Karpas-422 (cell line): ENCODE results near the gene ALDH1A3. TPM values are rescaled to one million over a fixed set of nuclear protein-coding genes. Genes with fewer than 3 reads are reported as not detected.

Experiments
- DNase-seq: peaks from one replicate; pipeline ENCODE4 v3.0.0-alpha.2; 2015
- H2AFZ ChIP-seq: fragments of 200-600 bp; sonication (generic); 2 replicates; pipeline ENCODE4 v1.6.1; 2014; ENCODE audit warnings: antibody characterized with exemption, low read length, mixed read lengths
- H3K27ac ChIP-seq: fragments of 200-600 bp; sonication (generic); 2 replicates; pipeline ENCODE4 v1.5.1; 2014; ENCODE audit warnings: mild to moderate bottlenecking, low read length, moderate library complexity
- H3K27me3 ChIP-seq: fragments of 200-600 bp; sonication (generic); 2 replicates; pipeline ENCODE4 v1.6.1; 2014; ENCODE audit warnings: low read length, mixed read lengths
- H3K36me3 ChIP-seq: fragments of 200-600 bp; sonication (generic); 2 replicates; pipeline ENCODE4 v1.6.1; 2014; ENCODE audit warnings: low read length, mixed read lengths; ENCODE audit not compliant: insufficient read depth
- H3K4me1 ChIP-seq: fragments of 200-600 bp; sonication (generic); 2 replicates; pipeline ENCODE4 v1.6.1; 2014; ENCODE audit warnings: mild to moderate bottlenecking, low read length, mixed read lengths
- H3K4me2 ChIP-seq: fragments of 200-600 bp; sonication (generic); 2 replicates; pipeline ENCODE4 v1.6.1; 2014; ENCODE audit warnings: low read length, low read depth, mild to moderate bottlenecking; ENCODE audit not compliant: poor library complexity, severe bottlenecking
- H3K4me3 ChIP-seq: fragments of 200-600 bp; sonication (generic); 2 replicates; pipeline ENCODE4 v1.5.1; 2014; ENCODE audit warnings: mild to moderate bottlenecking, antibody characterized with exemption, low read length, mixed read lengths
- H3K79me2 ChIP-seq: fragments of 200-600 bp; sonication (generic); 2 replicates; pipeline ENCODE4 v1.6.1; 2014; ENCODE audit warnings: mild to moderate bottlenecking, low read length, mixed read lengths
- H3K9ac ChIP-seq: fragments of 200-600 bp; sonication (generic); 2 replicates; pipeline ENCODE4 v1.6.0; 2014; ENCODE audit warnings: low read length
- H3K9me2 ChIP-seq: fragments of 200-600 bp; sonication (generic), shearing (Covaris generic); replicated peaks from 2 replicates; pipeline ENCODE4 v1.6.0; 2014; ENCODE audit warnings: mild to moderate bottlenecking, low read length, moderate library complexity; ENCODE audit not compliant: insufficient read depth
- H3K9me3 ChIP-seq: fragments of 300-700, 200-600 bp; sonication (generic); 2 replicates; pipeline ENCODE4 v1.6.1; 2014; ENCODE audit warnings: low read length, mixed read lengths
- H4K20me1 ChIP-seq: fragments of 200-600 bp; sonication (generic); 2 replicates; pipeline ENCODE4 v1.6.1; 2014; ENCODE audit warnings: mild to moderate bottlenecking, antibody characterized with exemption, low read length, low read depth; ENCODE audit not compliant: insufficient read depth
- total RNA-seq: library from RNA; depleted of rRNA; stranded (reverse); fragments of >200 nt; shearing (Covaris generic); gene quantifications from 2 replicates; pipeline ENCODE4 v1.2.3, GENCODE V29; 2014; ENCODE audit warnings: low replicate concordance

The ALDH1A3 gene
- total RNA-seq, 1 experiment from 2014 or later, result not detected

DNA sequence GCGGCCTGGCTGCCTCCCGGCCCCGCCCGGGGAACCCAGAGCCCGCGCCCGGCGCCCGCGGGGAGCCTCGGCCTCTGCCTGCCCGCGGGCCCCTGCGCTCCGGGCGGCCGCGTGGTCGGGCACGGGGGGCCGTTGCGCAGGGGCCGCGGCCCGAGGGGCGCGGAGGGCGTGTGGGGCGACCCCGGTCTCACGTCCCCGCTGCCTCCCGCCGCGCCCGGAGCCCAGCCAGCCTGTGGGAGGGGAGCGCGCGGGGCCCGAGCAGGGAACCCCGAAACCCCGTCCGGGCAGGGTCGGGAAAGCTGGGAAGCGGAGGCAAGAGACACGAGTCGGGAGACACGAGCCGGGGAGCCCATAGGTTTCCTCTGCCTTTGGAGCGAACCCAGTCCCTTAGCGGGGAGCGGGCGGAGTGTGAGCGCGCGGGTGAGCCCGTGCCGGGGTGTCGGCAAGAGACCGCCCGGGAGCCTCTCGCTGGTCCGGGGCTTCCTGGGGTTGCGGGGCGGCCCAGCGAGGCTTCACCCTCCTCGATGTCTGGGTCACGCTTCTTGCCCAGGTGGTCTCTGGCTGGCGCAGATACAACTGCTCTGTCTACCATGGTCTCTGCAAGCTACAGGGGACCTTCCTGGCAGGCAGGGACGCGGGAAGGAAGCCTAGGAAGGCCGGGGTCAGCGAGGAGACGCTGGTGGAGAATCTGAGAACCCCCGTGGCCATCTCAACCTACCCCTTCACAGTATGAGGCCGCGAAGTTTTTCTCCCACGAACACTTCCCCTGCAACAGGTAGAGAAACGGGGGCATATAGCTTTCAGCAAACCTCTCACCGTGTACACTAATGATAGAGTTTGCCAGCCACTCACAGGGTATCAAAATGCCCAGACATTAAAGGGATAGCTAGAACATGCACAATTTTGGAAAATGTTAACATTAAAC, 40.1 kb downstream of the ALDH1A3 start:
- Histone ChIP-seq H3K4me1 (peaks cover 70% of the 10 kb centered on the region), H3K4me2 (peak overlapping the region; percentile 89), H2AFZ (no peak overlapping the region), H3K4me3 (peak overlapping the region; percentile 81), H3K36me3 (peaks cover 63% of the 10 kb centered on the region), H3K9me3 (no peaks in the 10 kb centered on the region), H3K9ac (peak overlapping the region; percentile 96), H3K27ac (peak overlapping the region; percentile 98), H3K79me2 (peaks cover 60% of the 10 kb centered on the region), H3K9me2 (no peaks in the 10 kb centered on the region), H3K27me3 (no peaks in the 10 kb centered on the region), H4K20me1 (peaks cover 34% of the 10 kb centered on the region)
- DNase-seq, result peak; percentile 68

DNA sequence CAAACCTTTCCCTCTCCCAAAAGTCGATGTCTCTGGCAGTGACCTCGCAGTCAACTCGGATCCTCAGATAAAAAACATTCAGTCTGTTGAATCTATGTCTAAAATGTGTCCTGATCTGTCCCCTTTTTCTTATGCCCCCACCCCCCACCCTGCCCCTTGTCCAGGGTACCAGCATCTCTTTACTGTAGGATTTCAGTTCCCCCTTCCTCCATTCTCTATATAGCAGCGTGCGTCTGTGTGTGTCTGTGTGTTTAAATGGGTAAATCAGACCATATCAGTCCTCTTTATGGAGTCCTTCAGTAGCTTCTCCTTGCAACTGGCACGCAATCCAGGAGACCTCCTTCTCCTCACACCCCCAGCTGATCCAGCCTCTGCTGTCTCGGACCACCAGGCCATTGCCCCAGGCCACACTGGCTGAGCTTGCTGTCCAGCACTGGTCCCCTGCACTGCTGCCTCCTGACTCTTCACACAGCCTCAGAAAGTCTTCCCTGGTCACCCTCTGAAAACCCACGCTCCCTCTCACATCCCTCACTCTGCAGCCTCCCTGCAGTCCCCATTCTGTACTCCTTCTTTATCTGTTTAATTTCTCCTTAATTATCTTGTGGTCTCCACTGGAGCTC, 41.0 kb downstream of the ALDH1A3 start:
- peak overlapping the region; percentile 81 for H3K4me3 ChIP-seq
- H3K9me3 ChIP-seq, result no peaks in the 10 kb centered on the region
- H3K36me3 ChIP-seq, result peaks cover 65% of the 10 kb centered on the region
- H3K27me3 ChIP-seq, result no peaks in the 10 kb centered on the region
- peaks cover 34% of the 10 kb centered on the region for H4K20me1 ChIP-seq
- H3K27ac ChIP-seq, result peak overlapping the region; percentile 98
- H3K4me1 ChIP-seq, result peaks cover 78% of the 10 kb centered on the region
- H3K4me2 ChIP-seq, result peak overlapping the region; percentile 89
- H3K79me2 ChIP-seq, result peaks cover 60% of the 10 kb centered on the region
- peak overlapping the region; percentile 96 for H3K9ac ChIP-seq
- H2AFZ ChIP-seq, result no peak overlapping the region
- DNase-seq, result peak; percentile 76
- H3K9me2 ChIP-seq, result no peaks in the 10 kb centered on the region

DNA sequence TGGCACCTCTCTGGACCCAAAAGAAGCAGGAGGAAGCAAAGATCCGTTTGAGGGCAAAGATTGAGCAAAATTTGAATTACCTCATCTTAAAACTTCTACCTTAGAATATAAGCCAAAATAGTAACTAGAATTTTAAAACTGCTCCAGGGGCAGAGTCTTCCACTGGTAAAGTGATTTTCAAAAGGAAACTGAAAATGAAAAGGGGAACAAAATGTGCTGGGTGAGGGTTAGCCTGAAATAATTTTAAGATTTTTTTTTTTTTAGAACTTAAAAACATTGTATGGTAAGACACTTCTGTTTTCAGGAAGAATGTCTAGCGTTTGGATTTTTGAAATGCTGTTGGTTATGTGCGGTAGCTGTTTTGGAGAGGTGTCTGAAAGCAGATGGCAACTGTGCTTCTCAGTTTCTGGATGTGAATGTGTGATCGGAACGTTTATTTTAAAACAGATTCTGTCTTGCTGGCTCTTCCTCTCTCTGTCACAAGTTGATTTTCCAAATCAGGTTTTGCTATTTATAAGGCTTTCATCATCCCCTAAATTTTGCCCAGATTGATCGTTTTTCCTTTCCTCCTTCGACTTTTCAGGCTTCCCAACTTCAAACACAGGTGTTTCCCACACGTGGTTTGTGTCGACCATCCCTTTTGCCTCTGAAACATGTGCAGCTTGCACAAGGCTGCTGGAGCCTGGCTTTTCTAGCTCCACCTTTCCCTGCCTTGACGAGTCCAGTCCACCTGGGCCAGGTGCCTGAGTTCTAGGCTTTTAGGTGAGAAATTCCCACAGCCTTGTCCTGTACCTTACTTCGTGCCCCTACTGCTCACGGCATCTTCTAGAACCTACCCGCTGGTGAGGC, 42.8 kb downstream of the ALDH1A3 start:
- Histone ChIP-seq H3K79me2 (peaks cover 63% of the 10 kb centered on the region), H3K9me2 (no peaks in the 10 kb centered on the region), H3K27me3 (no peaks in the 10 kb centered on the region), H3K4me2 (peak overlapping the region; percentile 89), H2AFZ (no peak overlapping the region), H4K20me1 (peaks cover 31% of the 10 kb centered on the region), H3K4me1 (peaks cover 83% of the 10 kb centered on the region), H3K9me3 (no peaks in the 10 kb centered on the region), H3K4me3 (peak overlapping the region; percentile 81), H3K36me3 (peaks cover 54% of the 10 kb centered on the region), H3K27ac (peak overlapping the region; percentile 98), H3K9ac (peak overlapping the region; percentile 96)
- DNase-seq, result peak; percentile 90

DNA sequence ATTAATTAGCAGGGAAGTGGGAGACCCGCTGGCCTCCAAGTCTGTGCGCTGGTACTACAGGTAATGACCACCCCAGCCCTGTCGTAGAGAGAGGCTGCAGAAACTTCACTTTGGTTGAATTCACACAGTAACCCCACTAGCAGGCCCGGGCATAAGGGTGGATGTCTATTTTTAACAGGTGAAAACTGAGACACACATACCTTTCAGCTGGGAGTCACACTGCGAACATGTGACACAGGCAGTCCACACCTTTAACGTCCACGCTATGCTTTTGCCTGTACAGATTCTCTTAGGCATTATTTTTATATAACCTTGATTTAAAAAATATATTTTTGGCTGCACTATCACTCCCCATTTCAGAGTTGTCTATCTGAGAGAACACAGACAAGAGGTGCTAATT, 43.4 kb downstream of the ALDH1A3 start:
- no peaks in the 10 kb centered on the region for H3K9me3 ChIP-seq
- DNase-seq, result no peak
- H3K9me2 ChIP-seq, result no peaks in the 10 kb centered on the region
- no peak overlapping the region for H2AFZ ChIP-seq
- H3K79me2 ChIP-seq, result peaks cover 70% of the 10 kb centered on the region
- peaks cover 56% of the 10 kb centered on the region for H3K36me3 ChIP-seq
- H3K4me1 ChIP-seq, result peaks cover 84% of the 10 kb centered on the region
- H3K4me2 ChIP-seq, result peak overlapping the region; percentile 89
- peak overlapping the region; percentile 98 for H3K27ac ChIP-seq
- H3K27me3 ChIP-seq, result no peaks in the 10 kb centered on the region
- H3K9ac ChIP-seq, result peak overlapping the region; percentile 96
- peaks cover 27% of the 10 kb centered on the region for H4K20me1 ChIP-seq
- peak overlapping the region; percentile 81 for H3K4me3 ChIP-seq

DNA sequence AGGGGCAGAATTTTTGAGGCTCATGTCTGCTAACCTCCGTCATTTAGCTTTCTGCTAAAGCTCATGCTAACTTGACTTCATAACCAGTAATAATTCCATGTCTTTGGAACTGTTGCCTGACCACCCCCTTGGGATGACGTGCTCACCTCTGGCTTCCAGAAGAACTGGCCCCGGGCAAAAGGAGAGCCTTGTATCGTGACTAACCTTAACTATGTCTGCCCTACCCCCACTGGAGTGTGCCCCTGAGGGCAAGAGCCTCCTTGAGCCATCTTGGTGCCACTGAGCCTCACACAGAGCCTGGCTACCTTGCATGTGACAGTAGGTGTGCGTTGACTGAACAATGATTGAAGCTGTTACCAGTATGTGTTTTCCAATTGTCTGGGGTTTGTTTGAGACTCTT, 44.3 kb downstream of the ALDH1A3 start:
- peak; percentile 60 for DNase-seq
- peaks cover 84% of the 10 kb centered on the region for H3K4me1 ChIP-seq
- H3K27ac ChIP-seq, result peak overlapping the region; percentile 98
- no peak overlapping the region for H2AFZ ChIP-seq
- H3K9me3 ChIP-seq, result no peaks in the 10 kb centered on the region
- H3K4me3 ChIP-seq, result no peak overlapping the region
- H3K9ac ChIP-seq, result peak overlapping the region; percentile 96; the same call in 1 of the 2 replicates
- peaks cover 70% of the 10 kb centered on the region for H3K79me2 ChIP-seq
- peaks cover 27% of the 10 kb centered on the region for H4K20me1 ChIP-seq
- peaks cover 64% of the 10 kb centered on the region for H3K36me3 ChIP-seq
- H3K27me3 ChIP-seq, result no peaks in the 10 kb centered on the region
- peak overlapping the region; percentile 89 for H3K4me2 ChIP-seq
- H3K9me2 ChIP-seq, result no peaks in the 10 kb centered on the region

DNA sequence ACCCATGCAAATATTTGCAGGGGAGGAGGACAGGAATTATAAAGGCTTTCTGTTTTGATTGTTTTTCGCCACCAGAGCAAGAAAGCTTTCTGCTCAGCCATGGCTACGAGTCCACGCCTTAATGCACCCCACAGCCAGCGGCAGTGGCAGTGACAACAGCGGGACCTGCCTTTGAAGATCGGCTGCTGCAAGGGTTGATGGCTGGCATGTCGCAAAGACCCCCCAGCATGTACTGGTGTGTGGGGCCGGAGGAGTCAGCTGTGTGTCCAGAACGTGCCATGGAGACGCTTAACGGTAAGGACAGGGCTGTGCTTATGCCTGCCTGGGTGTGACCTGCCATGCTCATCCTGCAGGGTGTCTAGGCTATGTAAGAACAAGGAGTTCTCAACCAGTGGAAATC, 44.8 kb downstream of the ALDH1A3 start:
- peak; percentile 44 for DNase-seq
- Histone ChIP-seq H3K4me3 (no peak overlapping the region), H3K27me3 (no peaks in the 10 kb centered on the region), H2AFZ (no peak overlapping the region), H3K27ac (peak overlapping the region; percentile 98), H3K36me3 (peaks cover 70% of the 10 kb centered on the region), H3K79me2 (peaks cover 73% of the 10 kb centered on the region), H3K9me3 (no peaks in the 10 kb centered on the region), H3K4me2 (peak overlapping the region; percentile 89), H3K9me2 (no peaks in the 10 kb centered on the region), H3K9ac (no peak overlapping the region), H4K20me1 (peaks cover 27% of the 10 kb centered on the region), H3K4me1 (peaks cover 90% of the 10 kb centered on the region)

DNA sequence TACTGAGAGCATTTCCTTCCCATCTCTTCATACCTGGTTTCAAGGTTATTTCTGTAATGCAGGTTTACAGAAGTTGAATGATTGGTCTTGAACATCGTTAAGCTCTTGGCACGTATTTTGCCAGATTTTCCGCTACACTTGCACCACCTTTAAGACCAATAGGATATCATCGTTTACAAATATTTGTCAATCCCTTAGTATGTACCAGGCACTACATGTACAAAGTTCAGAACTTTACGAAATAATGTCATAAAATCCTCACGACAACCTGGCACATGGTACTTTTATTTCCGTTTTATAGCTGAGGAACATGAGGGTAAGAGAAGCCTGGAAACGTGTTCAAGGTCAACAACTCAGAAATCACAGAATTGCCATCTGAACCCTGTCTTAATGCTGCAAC, 45.8 kb downstream of the ALDH1A3 start:
- Histone ChIP-seq H3K4me2 (peak overlapping the region; percentile 29), H3K27ac (peak overlapping the region; percentile 98), H3K9ac (peak overlapping the region; percentile 40; the same call in 1 of the 2 replicates), H3K79me2 (peaks cover 66% of the 10 kb centered on the region), H3K4me1 (peaks cover 98% of the 10 kb centered on the region), H3K36me3 (peaks cover 70% of the 10 kb centered on the region), H3K27me3 (no peaks in the 10 kb centered on the region), H3K9me2 (no peaks in the 10 kb centered on the region), H3K4me3 (no peak overlapping the region), H3K9me3 (no peaks in the 10 kb centered on the region), H4K20me1 (peaks cover 27% of the 10 kb centered on the region), H2AFZ (no peak overlapping the region)
- DNase-seq, result no peak
